OCI-M1 (cell line): Measurements from ENCODE around the gene ADH4.
"Not testable (repeated sequence)": the region's sequence is repeated elsewhere in the genome, so short reads cannot be mapped to it uniquely, and the experiment has no call there.

Experiments
- DNase-seq: peaks from one replicate; lab custom pipeline; 2025; lab: John Stamatoyannopoulos, UW

ADH4 gene

DNA sequence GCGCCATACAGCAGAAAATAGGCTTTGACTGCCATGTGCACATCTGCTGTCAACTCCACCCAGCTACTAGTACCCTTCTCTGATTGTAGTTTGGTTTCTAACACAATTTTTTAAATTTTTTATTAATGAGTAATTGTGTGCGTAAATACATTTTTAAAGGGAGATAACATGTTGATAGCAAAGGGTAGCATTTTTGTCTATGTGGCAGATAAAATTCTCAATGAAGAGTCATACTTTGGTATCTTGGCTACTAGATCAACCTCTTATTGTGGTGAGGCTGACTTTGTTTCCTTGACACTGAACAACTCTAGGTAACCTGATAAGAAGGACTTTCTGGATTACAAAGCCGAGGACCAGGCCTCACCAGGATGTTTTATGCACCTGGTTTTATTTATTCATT, 9.5 kb downstream of the ADH4 start:
- DNase-seq = no peak

DNA sequence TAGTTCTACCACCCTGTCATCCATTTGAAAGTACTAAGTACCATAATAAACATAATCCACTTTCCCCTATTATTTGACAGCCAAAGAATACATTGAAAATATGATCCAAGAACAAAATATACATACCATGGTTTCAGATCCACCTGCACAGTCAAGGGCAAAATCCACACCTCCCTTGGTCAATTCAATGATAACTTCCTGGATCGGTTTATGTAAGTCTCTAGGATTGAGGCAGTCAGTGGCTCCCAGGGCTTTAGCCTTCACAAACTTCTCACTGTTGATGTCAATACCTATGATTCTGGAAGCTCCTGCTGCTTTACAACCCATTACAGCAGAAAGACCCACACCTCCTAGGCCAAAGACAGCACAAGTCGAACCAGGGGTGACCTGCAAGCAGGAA, 12.7 kb downstream of the ADH4 start:
- no peak for DNase-seq

GRCh38 chr4:99126376-99126775, 17.7 kb downstream of the ADH4 start:
- no peak for DNase-seq

- no peak for DNase-seq
These were observed 23.1 kb downstream of the ADH4 start for GRCh38 chr4:99121008-99121407.

DNA sequence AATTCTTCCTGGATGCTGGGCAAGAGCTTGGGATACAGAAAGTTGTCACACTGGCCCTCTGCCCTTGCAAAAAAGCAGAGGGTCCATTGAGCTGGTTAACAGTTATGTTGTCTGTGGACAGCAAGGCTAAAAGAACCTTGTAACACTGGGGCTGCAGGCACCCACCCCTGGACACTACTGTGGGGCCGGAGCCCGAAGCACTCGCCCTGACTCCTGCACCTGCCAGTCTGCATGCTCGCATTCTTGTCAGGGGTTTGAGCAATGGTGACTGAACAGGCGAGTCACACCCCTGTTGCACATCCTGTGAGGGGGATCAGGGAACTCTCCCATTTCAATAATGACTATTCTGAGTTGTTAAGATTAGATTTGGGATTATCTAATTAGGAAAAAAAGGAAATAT, 23.6 kb downstream of the ADH4 start:
- no peak for DNase-seq

GRCh38 chr4:99117876-99118693, 26.0 kb downstream of the ADH4 start:
- peak; percentile 57 for DNase-seq

DNA sequence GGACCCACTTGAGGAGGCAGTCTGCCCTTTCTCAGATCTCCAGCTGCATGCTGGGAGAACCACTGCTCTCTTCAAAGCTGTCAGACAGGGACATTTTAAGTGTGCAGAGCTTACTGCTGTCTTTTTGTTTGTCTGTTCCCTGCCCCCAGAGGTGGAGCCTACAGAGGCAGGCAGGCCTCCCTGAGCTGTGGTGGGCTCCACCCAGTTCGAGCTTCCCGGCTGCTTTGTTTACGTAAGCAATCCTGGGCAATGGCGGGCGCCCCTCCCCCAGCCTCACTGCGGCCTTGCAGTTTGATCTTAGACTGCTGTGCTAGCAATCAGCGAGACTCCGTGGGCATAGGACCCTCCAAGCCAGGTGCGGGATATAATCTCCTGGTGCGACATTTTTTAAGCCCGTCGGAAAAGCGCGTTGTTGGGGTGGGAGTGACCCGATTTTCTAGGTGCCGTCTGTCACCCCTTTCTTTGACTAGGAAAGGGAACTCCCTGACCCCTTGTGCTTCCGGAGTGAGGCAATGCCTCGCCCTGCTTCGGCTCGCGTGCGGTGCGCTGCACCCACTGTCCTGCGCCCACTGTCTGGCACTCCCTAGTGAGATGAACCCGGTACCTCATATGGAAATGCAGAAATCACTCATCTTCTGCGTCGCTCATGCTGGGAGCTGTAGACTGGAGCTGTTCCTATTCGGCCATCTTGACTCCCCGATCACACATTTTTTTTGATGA, 26.8 kb downstream of the ADH4 start:
- DNase-seq = not testable (repeated sequence)

DNA sequence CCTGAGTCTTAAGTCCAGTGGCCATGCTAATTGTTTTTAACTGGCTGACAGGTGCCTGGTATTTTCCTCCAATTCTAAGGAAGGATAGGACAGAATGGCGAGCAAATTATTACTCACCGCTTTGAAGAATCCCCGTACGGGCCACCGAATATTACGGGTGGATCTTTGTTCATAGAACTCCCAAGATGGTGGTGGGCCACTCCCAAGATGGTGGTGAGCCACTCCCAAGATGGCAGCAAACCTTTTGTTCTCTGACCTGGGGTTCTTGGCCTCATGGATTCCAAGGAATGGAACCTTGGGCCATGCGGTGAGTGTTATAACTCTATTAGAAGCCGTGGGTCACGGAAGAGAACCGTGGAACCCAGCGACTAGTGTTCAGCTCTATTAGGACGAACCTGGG, 34.8 kb downstream of the ADH4 start:
- not testable (repeated sequence) for DNase-seq

DNA sequence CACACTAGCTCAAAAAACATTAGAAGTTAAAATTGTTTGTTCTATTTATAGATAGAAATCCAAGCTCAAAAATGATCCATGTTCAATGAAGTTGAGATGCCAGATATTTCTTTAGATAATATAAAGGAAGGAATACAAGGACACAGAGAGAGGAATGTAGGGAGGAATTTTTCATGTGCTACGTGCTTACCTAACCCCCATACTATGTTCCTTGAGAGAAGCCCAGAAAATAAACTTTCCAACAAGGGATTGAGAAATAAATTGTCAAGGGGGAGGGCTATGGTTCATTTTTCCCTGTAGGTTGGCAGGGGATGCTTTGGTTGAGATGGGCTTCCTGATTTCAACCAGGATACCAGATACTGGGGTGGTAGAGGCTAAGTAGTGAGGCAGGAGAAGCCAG, 39.9 kb downstream of the ADH4 start:
- DNase-seq = no peak

DNA sequence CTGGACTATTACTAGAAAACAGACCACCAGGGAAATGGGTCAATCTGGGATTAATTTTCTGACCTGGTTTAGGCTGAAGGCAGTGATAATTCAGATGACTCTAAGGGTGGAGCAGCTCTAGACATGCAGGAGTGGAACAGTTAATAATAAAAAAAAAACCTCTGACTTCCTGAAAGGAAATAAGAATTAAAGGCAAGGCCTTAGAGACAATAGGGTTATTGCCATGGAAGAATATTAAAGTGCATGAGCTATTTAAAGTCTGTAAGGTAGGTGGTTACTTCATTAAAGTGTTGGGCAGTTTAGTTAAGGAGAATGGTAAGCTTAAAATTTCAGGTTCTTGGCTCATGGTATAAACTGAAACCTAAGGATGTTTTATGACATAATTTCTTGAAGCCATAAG, 40.9 kb downstream of the ADH4 start:
- no peak for DNase-seq

DNA sequence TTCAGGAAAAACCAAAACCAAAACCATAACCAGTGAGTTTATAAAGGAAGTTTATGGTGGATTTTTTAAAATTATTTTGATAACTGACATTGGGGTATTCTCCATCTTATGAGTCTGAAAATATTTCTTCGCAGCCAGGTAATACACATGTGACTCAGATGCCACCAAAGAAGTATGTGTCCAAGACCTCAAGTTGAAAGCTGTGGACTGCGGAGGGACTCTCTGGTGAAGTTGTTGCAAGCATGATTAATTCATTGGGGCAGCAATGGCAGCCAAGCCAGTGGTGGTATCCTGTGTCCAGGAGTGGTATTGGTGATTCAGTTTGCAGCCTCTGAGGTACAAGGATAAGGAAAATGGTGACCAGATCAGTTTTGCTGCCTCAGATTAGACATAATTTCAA, 41.5 kb downstream of the ADH4 start:
- DNase-seq = no peak

GRCh38 chr4:99100876-99101275, 43.2 kb downstream of the ADH4 start:
- no peak for DNase-seq

DNA sequence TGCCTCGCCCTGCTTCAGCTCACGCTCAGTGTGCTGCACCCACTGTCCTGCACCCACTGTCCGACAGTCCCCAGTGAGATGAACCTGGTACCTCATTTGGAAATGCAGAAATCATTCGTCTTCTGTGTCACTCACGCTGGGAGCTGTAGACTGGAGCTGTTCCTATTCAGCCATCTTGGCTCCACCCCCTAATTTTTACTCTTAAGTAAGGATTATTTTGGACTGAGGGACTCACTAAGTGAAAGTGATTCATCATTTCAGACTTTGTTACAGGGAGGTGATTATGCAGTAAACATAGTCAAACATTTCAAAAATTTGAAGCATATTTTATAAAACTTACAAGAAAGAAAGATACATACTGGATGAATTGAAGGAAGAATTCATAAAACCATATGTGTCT, 44.3 kb downstream of the ADH4 start:
- DNase-seq = not testable (repeated sequence)

DNA sequence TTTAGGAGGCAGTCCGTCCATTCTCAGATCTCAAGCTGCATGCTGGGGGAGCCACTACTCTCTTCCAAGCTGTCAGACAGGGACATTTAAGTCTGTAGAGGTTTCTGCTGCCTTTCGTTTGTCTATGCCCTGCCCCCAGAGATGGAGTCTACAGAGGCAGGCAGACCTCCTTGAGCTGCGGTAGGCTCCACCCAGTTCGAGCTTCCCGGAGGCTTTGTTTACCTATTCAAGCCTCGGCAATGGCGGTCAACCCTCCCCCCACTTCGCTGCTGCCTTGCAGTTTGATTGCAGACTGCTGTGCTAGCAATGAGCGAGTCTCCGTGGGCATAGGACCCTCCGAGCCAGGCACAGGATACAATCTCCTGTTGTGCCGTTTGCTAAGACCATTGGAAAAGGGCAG, 44.8 kb downstream of the ADH4 start:
- no peak for DNase-seq

DNA sequence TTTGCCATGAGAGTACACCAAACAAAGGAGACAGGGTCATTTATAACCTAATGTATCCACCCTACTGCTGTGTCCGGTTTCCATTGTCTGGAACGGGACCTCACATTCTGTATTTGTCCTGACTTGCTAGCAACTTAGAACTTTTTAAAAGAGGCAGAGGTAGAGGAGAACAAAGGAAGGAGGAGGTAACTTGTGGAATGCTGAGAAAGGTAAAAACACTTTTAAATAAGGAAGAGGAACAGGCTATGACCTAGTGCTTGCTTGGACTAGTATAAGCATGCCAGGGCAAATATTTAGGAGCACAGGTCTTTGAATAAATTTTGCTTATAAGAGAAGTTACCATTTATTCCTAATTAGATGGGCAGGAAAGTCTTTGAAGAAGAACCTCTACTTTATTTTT, 52.3 kb downstream of the ADH4 start:
- DNase-seq = not testable (repeated sequence)

- DNase-seq = peak; percentile 28
These were observed 52.9 kb downstream of the ADH4 start for GRCh38 chr4:99091216-99091575.

- peak; percentile 23 for DNase-seq
These were observed 53.4 kb downstream of the ADH4 start for GRCh38 chr4:99090481-99091215.

DNA sequence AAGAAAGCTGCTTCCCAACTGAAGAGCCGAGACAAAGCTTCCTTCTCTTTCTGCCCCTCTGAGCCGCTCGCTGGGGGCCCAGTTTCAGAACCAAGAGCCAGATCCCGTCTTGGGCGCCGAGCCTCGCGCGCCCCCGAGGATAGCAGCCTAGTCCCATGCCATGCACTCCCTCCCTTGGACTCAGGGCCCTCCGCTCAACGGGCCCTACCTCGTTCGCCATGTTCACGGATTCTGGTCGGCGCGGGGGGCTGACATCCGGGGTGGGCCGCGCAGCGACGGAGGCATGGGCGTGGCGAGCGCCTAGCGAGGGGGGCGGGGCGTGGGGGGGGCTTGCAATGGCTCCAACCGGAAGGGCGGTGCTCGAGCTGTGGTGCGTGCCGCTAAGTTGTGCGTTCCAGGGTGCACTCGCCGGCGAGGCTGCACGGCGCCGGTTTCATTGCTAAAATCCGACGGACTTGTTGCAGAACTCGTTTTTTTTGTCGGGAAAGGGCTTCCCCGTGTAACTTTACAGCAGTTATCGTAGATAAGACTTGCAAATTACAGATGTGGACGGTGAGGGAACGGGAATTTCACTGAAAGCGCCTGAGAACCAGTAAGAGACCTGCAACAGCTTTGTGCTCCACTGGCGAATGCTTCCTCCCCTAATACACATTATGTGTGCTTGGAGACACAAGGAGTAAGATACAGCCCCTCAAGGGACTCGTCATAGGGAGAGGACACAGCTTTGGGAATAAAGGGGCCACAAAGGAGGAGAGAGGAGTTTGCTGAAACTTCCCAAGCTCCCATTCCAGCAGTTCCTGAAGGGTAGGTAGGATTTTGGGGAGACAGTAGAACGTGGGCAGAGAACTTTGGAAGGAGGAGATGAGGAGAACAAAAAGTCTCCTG, 55.4 kb downstream of the ADH4 start, which contains the start of gene ADH5:
TSS of gene ADH5 (minus strand) at position 308 of the 885 bp plus-strand sequence. CDS start at position 220, 88 bp downstream.
- peak; percentile 90 for DNase-seq

- peak; percentile 69 for DNase-seq
These were observed 56.1 kb downstream of the ADH4 start for GRCh38 chr4:99088023-99088449.

DNA sequence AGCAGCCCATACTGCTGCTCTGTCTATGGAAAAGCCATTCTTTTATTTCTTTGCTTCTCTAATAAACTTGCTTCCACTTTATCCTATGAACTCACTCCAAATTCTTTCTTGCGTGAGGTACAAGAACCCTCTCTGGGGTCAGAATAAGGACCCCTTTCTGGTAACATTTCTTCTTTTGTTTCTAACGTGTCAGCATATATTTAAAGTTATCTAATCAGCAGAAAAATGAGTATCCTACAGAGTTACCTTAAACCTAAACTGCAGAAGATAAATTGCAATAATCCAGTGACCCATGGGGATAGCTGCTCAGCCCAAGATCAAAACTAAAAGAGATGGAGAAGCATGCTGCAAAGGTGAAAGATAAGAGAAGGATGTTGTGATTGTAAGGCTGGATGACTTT, 59.5 kb downstream of the ADH4 start:
- DNase-seq = no peak

DNA sequence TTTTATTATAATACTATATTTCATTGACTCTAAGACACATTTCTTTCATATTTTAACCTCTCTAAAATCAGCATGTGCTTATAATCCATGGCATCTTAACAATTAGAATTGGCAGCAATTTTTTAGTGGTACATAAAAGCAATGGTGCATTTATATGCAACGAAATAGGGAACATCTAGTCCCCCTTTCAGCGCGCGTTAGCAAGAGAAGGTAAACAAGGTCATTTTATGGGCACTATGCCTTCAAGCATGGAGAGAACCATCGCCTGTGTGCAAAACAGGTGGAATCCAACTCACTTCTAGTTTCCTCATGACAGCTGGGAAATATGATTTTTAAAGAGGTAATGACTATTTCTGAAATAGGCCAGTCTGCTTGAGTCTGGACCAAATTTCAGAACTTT, 61.9 kb downstream of the ADH4 start:
- DNase-seq = no peak

- not testable (repeated sequence) for DNase-seq
These were observed 63.2 kb downstream of the ADH4 start for GRCh38 chr4:99080869-99081268.
